ENCODE measurements around the gene OSBPL10. TPM values are rescaled to one million over a fixed set of nuclear protein-coding genes. Genes with fewer than 3 reads are reported as not detected.

Gene OSBPL10
- polyA plus RNA-seq, 1 donor from 2014 or later: 2.0 TPM

GRCh38 chr3:31790193-31791089 lies 190.6 kb downstream of the OSBPL10 start:
- Histone ChIP-seq H2AFZ (ENCODE audit: low read depth, low read length) (no peak overlapping the region), H3K36me3 (ENCODE audit: insufficient read depth, low read length) (no peaks in the 10 kb centered on the region), H3K4me3 (ENCODE audit: low read length) (no peak overlapping the region), H3K27ac (ENCODE audit: low read length) (no peak overlapping the region), H3F3A (ENCODE audit: insufficient read depth, low read length, poor library complexity, severe bottlenecking) (no peaks in the 10 kb centered on the region), H4K20me1 (ENCODE audit: insufficient read depth) (no peaks in the 10 kb centered on the region), H3K4me2 (ENCODE audit: low read length) (no peak overlapping the region), H3K9me2 (ENCODE audit: insufficient read depth, low read length) (no peaks in the 10 kb centered on the region), H3K79me2 (replicated peaks; ENCODE audit: insufficient read depth, low read length) (no peaks in the 10 kb centered on the region), H3K9ac (ENCODE audit: low read length) (no peak overlapping the region), H3K27me3 (ENCODE audit: insufficient read depth, low read depth, low read length) (no peaks in the 10 kb centered on the region), H3K9me3 (ENCODE audit: low read length) (no peaks in the 10 kb centered on the region)
- TF ChIP-seq REST (IDR thresholded peaks at IDR 0.05; ENCODE audit: borderline replicate concordance) (no peak), CTCF (IDR thresholded peaks at IDR 0.05; ENCODE audit: poor library complexity, severe bottlenecking) (no peak), POLR2AphosphoS5 (IDR thresholded peaks at IDR 0.05) (no peak), EP300 (conservative IDR thresholded peaks at IDR 0.05; ENCODE audit: poor library complexity, severe bottlenecking) (no peak), RAD21 (conservative IDR thresholded peaks at IDR 0.05) (no peak), EZH2 (IDR thresholded peaks at IDR 0.05; ENCODE audit: borderline replicate concordance, insufficient read depth, low read length, poor library complexity, severe bottlenecking) (no peak), SMC3 (conservative IDR thresholded peaks at IDR 0.05; ENCODE audit: poor library complexity) (no peak), MXI1 (conservative IDR thresholded peaks at IDR 0.05; ENCODE audit: poor library complexity, severe bottlenecking) (no peak), TAF1 (IDR thresholded peaks at IDR 0.05; ENCODE audit: low read depth) (no peak)

GRCh38 chr3:31789429-31789828 lies 191.6 kb downstream of the OSBPL10 start:
- TF ChIP-seq TAF1 (IDR thresholded peaks at IDR 0.05; ENCODE audit: low read depth) (no peak), EP300 (conservative IDR thresholded peaks at IDR 0.05; ENCODE audit: poor library complexity, severe bottlenecking) (no peak), POLR2AphosphoS5 (IDR thresholded peaks at IDR 0.05) (no peak), CTCF (IDR thresholded peaks at IDR 0.05; ENCODE audit: poor library complexity, severe bottlenecking) (no peak), EZH2 (IDR thresholded peaks at IDR 0.05; ENCODE audit: borderline replicate concordance, insufficient read depth, low read length, poor library complexity, severe bottlenecking) (no peak), RAD21 (conservative IDR thresholded peaks at IDR 0.05) (no peak)
- no peak overlapping the region for H2AFZ ChIP-seq (ENCODE audit: low read depth, low read length)
- no peak overlapping the region for H3K4me2 ChIP-seq (ENCODE audit: low read length)
- no peaks in the 10 kb centered on the region for H3K36me3 ChIP-seq (ENCODE audit: insufficient read depth, low read length)
- H3F3A ChIP-seq (ENCODE audit: insufficient read depth, low read length, poor library complexity, severe bottlenecking): no peaks in the 10 kb centered on the region
- no peak overlapping the region for H3K27ac ChIP-seq (ENCODE audit: low read length)
- H3K27me3 ChIP-seq (ENCODE audit: insufficient read depth, low read depth, low read length): no peaks in the 10 kb centered on the region
- no peaks in the 10 kb centered on the region for H3K9me3 ChIP-seq (ENCODE audit: low read length)
- no peak overlapping the region for H3K9ac ChIP-seq (ENCODE audit: low read length)
- no peaks in the 10 kb centered on the region for H4K20me1 ChIP-seq (ENCODE audit: insufficient read depth)
- H3K79me2 ChIP-seq (replicated peaks; ENCODE audit: insufficient read depth, low read length): no peaks in the 10 kb centered on the region
- H3K9me2 ChIP-seq (ENCODE audit: insufficient read depth, low read length): no peaks in the 10 kb centered on the region
- H3K4me3 ChIP-seq (ENCODE audit: low read length): no peak overlapping the region

Data from neural cell (in vitro differentiated cells).